Upper lobe of left lung (tissue), 6 donors: ENCODE results near the gene FSIP2. TPM values are rescaled to one million over a fixed set of nuclear protein-coding genes. Genes with fewer than 3 reads are reported as not detected.

ENCODE experiments used
- ATAC-seq, 2 donors: fragments of 200-7000 bp; cut with Tn5 transposase; one replicate each; pipeline ENCODE4 v1.9.1; 2022; ENCODE audit warnings: mild to moderate bottlenecking in 2 of 2, moderate library complexity in 2 of 2; ENCODE audit not compliant: low FRiP score in 2 of 2
- DNase-seq, 2 donors: peaks; one replicate each; pipeline ENCODE4 v3.0.0-alpha.2; 2019 to 2020
- H3K27ac ChIP-seq, 4 donors: fragments of 200-600 bp; sonication (generic); one replicate each; pipeline ENCODE4 v1.5.1; 2016 to 2019
- H3K27me3 ChIP-seq, 4 donors: fragments of 200-600 bp; sonication (generic); one replicate each; pipeline ENCODE4 v1.5.1; 2017 to 2019
- H3K36me3 ChIP-seq, 4 donors: fragments of 200-600 bp; sonication (generic); one replicate each; pipeline ENCODE4 v1.5.1; 2016 to 2019
- H3K4me1 ChIP-seq, 4 donors: fragments of 200-600 bp; sonication (generic); one replicate each; pipeline ENCODE4 v1.5.1; 2018 to 2019
- H3K4me3 ChIP-seq, 4 donors: fragments of 200-600 bp; sonication (generic); one replicate each; pipeline ENCODE4 v1.5.1; 2017 to 2019; ENCODE audit warnings: mild to moderate bottlenecking in 2 of 4, moderate library complexity in 1 of 4
- H3K9me3 ChIP-seq, 4 donors: fragments of 200-600 bp; sonication (generic); one replicate each; pipeline ENCODE4 v1.5.1; 2018 to 2019
- CTCF ChIP-seq, 6 experiments: fragments of 450-650 bp in 4 of 6; fragments of 200-600 bp in 2 of 6; sonication (generic) in 2 of 6; IDR thresholded peaks; one replicate each; pipeline ENCODE4 v1.5.1; 2016 to 2019; ENCODE audit warnings: antibody characterized with exemption in 6 of 6
- EP300 ChIP-seq, 4 donors: sonication (generic); formaldehyde crosslinking; IDR thresholded peaks; one replicate each; pipeline ENCODE4 v1.5.1; 2017; ENCODE audit warnings: antibody characterized with exemption in 4 of 4, control low read depth in 2 of 4
- POLR2A ChIP-seq, 4 donors: fragments of 450-650 bp; IDR thresholded peaks; one replicate each; pipeline ENCODE4 v1.5.1; 2016 to 2017; ENCODE audit warnings: antibody characterized with exemption in 4 of 4, mild to moderate bottlenecking in 2 of 4
- POLR2AphosphoS5 ChIP-seq, 2 donors: sonication (generic); formaldehyde crosslinking; IDR thresholded peaks; one replicate each; pipeline ENCODE4 v1.5.1; 2017; ENCODE audit warnings: antibody characterized with exemption in 2 of 2
- WGBS, 2 donors: methylation state at CpG; one replicate each; pipeline ENCODE4 v1.1.5; 2017 to 2018; 5-methylcytosine and 5-hydroxymethylcytosine counted together
- total RNA-seq, 6 donors: library from RNA; depleted of rRNA in 4 of 6; stranded (reverse); fragments of >200 nt in 4 of 6; gene quantifications; one replicate each; pipeline versions ENCODE4 v1.1.0 to v1.2.1, GENCODE V29; 2016 to 2021
- donor health status: DM: no; HTN: no; CAD: no; lungs with moderate emphysema.
- donor health status: DM: no; HTN: yes; CAD: no; lungs with severe emphysema.

Gene FSIP2
- 1 to 10 TPM in 2 of 6 donors, under 1 TPM in 4; 0.11 to 5.2 (median 0.60) TPM for total RNA-seq

GRCh38 chr2:185738679-185739472 is at the start of gene FSIP2:
FSIP2 (plus strand) TSS chr2:185738804; CDS start chr2:185738895, 91 bp downstream.
- Histone ChIP-seq H3K27ac (no peak within 1 kb of the TSS), H3K36me3 (no peaks in the 10 kb centered on the region), H3K27me3 (peaks cover 0 to 6% (median 0%) of the 10 kb centered on the region in 4 donors), H3K4me3 (peak within 1 kb of the TSS in 3 of 4 donors; percentile 4 to 39 (median 37)), H3K4me1 (peaks cover 0 to 8% (median 0%) of the 10 kb centered on the region in 4 donors), H3K9me3 (no peaks in the 10 kb centered on the region)
- DNase-seq (peak; percentile 40 to 90), ATAC-seq (peak; percentile 73 to 85)
- TF ChIP-seq POLR2A (IDR thresholded peaks at IDR 0.05) = no peak
- TF ChIP-seq CTCF (IDR thresholded peaks at IDR 0.05) = peak; percentile 18 to 71 (median 52)
- WGBS, 2 donors = 21 to 28% methylated on average over 32 to 59 of the region's 59 CpGs

GRCh38 chr2:185689906-185690539 is 48.6 kb upstream of the FSIP2 start:
- H3K4me3 ChIP-seq = no peak overlapping the region
- TF ChIP-seq POLR2A (IDR thresholded peaks at IDR 0.05) = no peak
- no peak for TF ChIP-seq CTCF (IDR thresholded peaks at IDR 0.05)
- TF ChIP-seq POLR2AphosphoS5 (IDR thresholded peaks at IDR 0.05) = no peak
- TF ChIP-seq EP300 (IDR thresholded peaks at IDR 0.05) = no peak
- H3K36me3 ChIP-seq = no peaks in the 10 kb centered on the region
- DNase-seq (no peak), ATAC-seq (no peak)
- H3K27me3 ChIP-seq = no peaks in the 10 kb centered on the region
- no peaks in the 10 kb centered on the region for H3K9me3 ChIP-seq
- H3K4me1 ChIP-seq = no peaks in the 10 kb centered on the region
- 81 to 89% methylated on average over 3 of the region's 3 CpGs for WGBS, 2 donors
- H3K27ac ChIP-seq = no peak overlapping the region

- ATAC-seq (no peak), DNase-seq (no peak)
- H3K9me3 ChIP-seq = no peaks in the 10 kb centered on the region
- no peaks in the 10 kb centered on the region for H3K36me3 ChIP-seq
- no peak for TF ChIP-seq POLR2A (IDR thresholded peaks at IDR 0.05)
- no peak for TF ChIP-seq EP300 (IDR thresholded peaks at IDR 0.05)
- no peak for TF ChIP-seq POLR2AphosphoS5 (IDR thresholded peaks at IDR 0.05)
- TF ChIP-seq CTCF (IDR thresholded peaks at IDR 0.05) = no peak
- no peaks in the 10 kb centered on the region for H3K4me1 ChIP-seq
- no peaks in the 10 kb centered on the region for H3K27me3 ChIP-seq
- 54 to 59% methylated on average over 2 of the region's 2 CpGs for WGBS, 2 donors
- H3K27ac ChIP-seq = no peak overlapping the region
- no peak overlapping the region for H3K4me3 ChIP-seq
These were observed 42.8 kb upstream of the FSIP2 start for GRCh38 chr2:185695711-185696235.

GRCh38 chr2:185700883-185701282 is 37.7 kb upstream of the FSIP2 start:
- no peak overlapping the region for H3K27ac ChIP-seq
- H3K4me1 ChIP-seq = no peaks in the 10 kb centered on the region
- no peak for ATAC-seq
- TF ChIP-seq POLR2AphosphoS5 (IDR thresholded peaks at IDR 0.05) (no peak), CTCF (IDR thresholded peaks at IDR 0.05) (no peak), EP300 (IDR thresholded peaks at IDR 0.05) (no peak), POLR2A (IDR thresholded peaks at IDR 0.05) (no peak)
- H3K9me3 ChIP-seq = no peaks in the 10 kb centered on the region
- no peaks in the 10 kb centered on the region for H3K36me3 ChIP-seq
- WGBS, 2 donors = 55 to 58% methylated on average over 4 of the region's 4 CpGs
- DNase-seq = no peak
- H3K27me3 ChIP-seq = no peaks in the 10 kb centered on the region
- H3K4me3 ChIP-seq = no peak overlapping the region
